CD4-positive, alpha-beta memory T cell (primary cell): ENCODE measurements around the gene STXBP1. TPM values are rescaled to one million over a fixed set of nuclear protein-coding genes. Genes with fewer than 3 reads are reported as not detected.

ENCODE experiments used
- CTCF ChIA-PET: fragments of 350-600 bp; sonication (Branson Sonifier 250); formaldehyde crosslinking; loops from one replicate; lab custom pipeline; 2021; ENCODE audit warnings: inconsistent platforms; ENCODE audit not compliant: partially characterized antibody; lab: Charles Lee
- POLR2A ChIA-PET: fragments of 350-600 bp; sonication (Branson Sonifier 250); formaldehyde crosslinking; loops from one replicate; lab custom pipeline; 2021; ENCODE audit not compliant: partially characterized antibody; lab: Charles Lee
- DNase-seq, 5 donors: peaks; one replicate each; pipeline versions ENCODE4 v3.0.0 to v3.0.0-alpha.2; 2020 to 2022; ENCODE audit warnings: mixed read lengths in 1 of 5
- H3K27ac ChIP-seq: one replicate; pipeline ENCODE4 v1.7.0; 2013; ENCODE audit warnings: low read depth, low read length
- H3K27me3 ChIP-seq: 2 replicates; pipeline ENCODE4 v1.7.0; 2013; ENCODE audit warnings: mild to moderate bottlenecking, low read length, moderate library complexity; ENCODE audit not compliant: insufficient read depth
- H3K36me3 ChIP-seq: 2 replicates; pipeline ENCODE4 v1.7.0; 2013; ENCODE audit warnings: mild to moderate bottlenecking, low read length, moderate library complexity; ENCODE audit not compliant: insufficient read depth
- H3K4me1 ChIP-seq: 2 replicates; pipeline ENCODE4 v1.7.0; 2013; ENCODE audit warnings: mild to moderate bottlenecking, low read length, moderate library complexity; ENCODE audit not compliant: insufficient read depth
- H3K4me3 ChIP-seq, 2 donors: one replicate each; pipeline ENCODE4 v1.7.0; 2013; ENCODE audit warnings: low read length in 2 of 2, mild to moderate bottlenecking in 1 of 2
- H3K9me3 ChIP-seq, 2 donors: one replicate each; pipeline ENCODE4 v1.7.0; 2013; ENCODE audit warnings: low read length in 2 of 2, control low read depth in 1 of 2; ENCODE audit not compliant: control insufficient read depth in 1 of 2
- H3K27ac Mint-ChIP-seq, 7 donors: one replicate each; pipeline ENCODE4 v1.8.0; 2020 to 2021; ENCODE audit warnings: mixed read lengths in 7 of 7, mild to moderate bottlenecking in 6 of 7, inconsistent platforms in 3 of 7, moderate library complexity in 3 of 7
- H3K27me3 Mint-ChIP-seq, 2 donors: one replicate each; pipeline ENCODE4 v1.8.0; 2020 to 2021; ENCODE audit warnings: mixed read lengths in 2 of 2
- H3K36me3 Mint-ChIP-seq, 2 donors: one replicate each; pipeline ENCODE4 v1.8.0; 2020 to 2021; ENCODE audit warnings: mixed read lengths in 2 of 2, inconsistent platforms in 1 of 2, mild to moderate bottlenecking in 1 of 2
- H3K4me1 Mint-ChIP-seq, 4 donors: one replicate each; pipeline ENCODE4 v1.8.0; 2020 to 2021; ENCODE audit warnings: mixed read lengths in 4 of 4, mild to moderate bottlenecking in 1 of 4
- H3K4me3 Mint-ChIP-seq, 8 donors: one replicate each; pipeline ENCODE4 v1.8.0; 2020 to 2021; ENCODE audit warnings: mixed read lengths in 8 of 8, mild to moderate bottlenecking in 7 of 8, moderate library complexity in 6 of 8, inconsistent platforms in 3 of 8
- H3K9me3 Mint-ChIP-seq, 8 donors: one replicate each; pipeline ENCODE4 v1.8.0; 2020 to 2021; ENCODE audit warnings: mixed read lengths in 8 of 8, mild to moderate bottlenecking in 5 of 8, inconsistent platforms in 3 of 8, moderate library complexity in 1 of 8
- intact Hi-C: fragments of 100-400 bp; cut with micrococcal nuclease; formaldehyde crosslinking; loops from one replicate; pipeline ENCODE4 v1.15.1; 2023
- polyA plus RNA-seq, 2 donors: library from polyadenylated mRNA; unstranded; fragments of 300-500 nt; fragmentation: Illumina TruSeq; gene quantifications; one replicate each; pipeline ENCODE4 v1.2.3, GENCODE V29; 2021
- total RNA-seq, 2 experiments: library from RNA; stranded (reverse); gene quantifications; one replicate each; pipeline ENCODE4 v1.2.3, GENCODE V29; 2021

STXBP1 gene
- total and polyA plus RNA-seq, 4 experiments from 2014 or later = 4.8 to 20.9 (median 12.7) TPM

DNA sequence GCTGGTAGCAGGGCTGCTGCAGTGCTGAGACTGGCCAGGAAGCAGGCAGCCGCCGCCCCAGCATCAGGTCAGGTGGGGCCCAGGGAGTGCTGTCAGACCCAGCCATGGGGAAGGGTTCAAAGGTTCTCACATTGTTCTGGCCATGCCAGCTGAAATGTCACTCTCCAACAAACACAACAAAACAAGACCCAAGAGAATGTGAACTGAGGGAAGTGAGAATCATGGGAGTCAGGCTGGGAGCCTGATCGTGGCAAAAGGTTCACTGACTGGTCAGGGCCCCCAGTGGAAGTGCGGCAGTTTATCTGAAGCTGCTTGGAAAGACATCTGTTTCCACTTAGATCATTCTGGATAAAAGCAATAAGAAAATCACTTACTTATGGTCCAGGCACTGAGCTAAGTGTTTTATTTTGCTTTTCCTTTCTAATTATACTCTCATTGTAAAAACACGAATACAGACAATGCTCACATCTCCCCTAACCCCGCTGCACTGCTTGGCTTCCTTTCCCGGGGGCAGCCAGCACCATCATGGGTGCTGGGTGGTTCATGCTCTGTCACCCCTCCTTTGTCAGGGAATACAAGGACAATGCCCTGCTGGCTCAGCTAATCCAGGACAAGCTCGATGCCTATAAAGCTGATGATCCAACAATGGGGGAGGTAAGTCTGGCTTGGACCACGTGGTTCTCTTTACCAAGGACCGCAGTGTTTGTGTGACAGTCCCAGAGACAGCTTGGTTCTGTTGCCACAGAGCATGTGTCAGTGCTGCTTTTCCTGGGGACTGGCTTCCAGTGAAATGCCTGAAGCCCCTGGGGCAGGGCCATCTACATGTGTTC is 52.8 kb downstream of the STXBP1 start:
- H3K4me1 Mint-ChIP-seq = no peaks in the 10 kb centered on the region
- Histone ChIP-seq H3K27ac (no peak overlapping the region), H3K27me3 (no peaks in the 10 kb centered on the region), H3K9me3 (no peaks in the 10 kb centered on the region), H3K4me1 (no peaks in the 10 kb centered on the region), H3K4me3 (no peak overlapping the region), H3K36me3 (no peaks in the 10 kb centered on the region)
- no peaks in the 10 kb centered on the region for H3K27me3 Mint-ChIP-seq
- ChIA-PET CTCF (no interaction called here), POLR2A (no interaction called here)
- peaks cover 15 to 22% of the 10 kb centered on the region in 2 donors for H3K36me3 Mint-ChIP-seq
- intact Hi-C loops = no loop called here
- no peaks in the 10 kb centered on the region for H3K9me3 Mint-ChIP-seq
- H3K27ac Mint-ChIP-seq = peak overlapping the region in 1 of 7 donors; percentile 66
- DNase-seq = no peak
- no peak overlapping the region for H3K4me3 Mint-ChIP-seq

DNA sequence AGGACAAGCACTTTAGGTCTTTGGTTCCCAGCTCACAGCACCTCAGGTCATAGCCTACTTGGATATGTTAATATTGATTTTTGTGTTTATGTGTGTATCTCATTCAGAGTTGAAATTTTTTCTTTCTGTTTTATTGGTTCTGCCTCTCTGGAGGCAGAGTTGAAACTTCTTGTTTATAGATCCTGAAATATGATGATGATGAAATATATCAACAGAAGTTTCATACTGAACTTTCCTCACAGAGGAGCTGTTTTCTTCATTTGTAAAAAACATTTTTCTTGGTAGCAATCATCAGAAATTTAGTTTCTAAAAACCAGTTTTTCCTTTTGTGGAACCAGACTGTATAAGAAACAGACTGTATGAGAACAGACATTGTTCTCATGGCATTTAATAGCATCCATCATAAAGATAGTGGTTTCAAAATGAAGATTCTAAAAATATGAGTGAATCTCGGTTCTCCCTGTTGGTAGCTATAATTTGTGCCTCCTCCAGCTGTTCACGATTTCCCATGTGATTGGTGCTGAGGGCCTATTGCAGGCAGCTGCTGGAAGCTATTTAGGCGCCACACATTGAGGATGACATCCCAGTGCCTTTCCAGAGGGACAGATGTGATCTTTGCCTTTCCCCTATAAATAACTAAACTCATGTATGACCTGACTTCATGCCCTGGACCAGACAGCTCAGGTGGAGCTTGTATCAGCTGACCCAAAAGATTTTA is 55.2 kb downstream of the STXBP1 start:
- intact Hi-C loops = no loop called here
- Mint-ChIP-seq H3K4me3 (no peak overlapping the region), H3K27ac (peak overlapping the region in 1 of 7 donors; percentile 35), H3K4me1 (no peaks in the 10 kb centered on the region), H3K27me3 (no peaks in the 10 kb centered on the region), H3K36me3 (peaks cover 17 to 26% of the 10 kb centered on the region in 2 donors), H3K9me3 (no peaks in the 10 kb centered on the region)
- Histone ChIP-seq H3K36me3 (no peaks in the 10 kb centered on the region), H3K27me3 (no peaks in the 10 kb centered on the region), H3K4me1 (no peaks in the 10 kb centered on the region), H3K9me3 (no peaks in the 10 kb centered on the region), H3K27ac (no peak overlapping the region), H3K4me3 (no peak overlapping the region)
- ChIA-PET CTCF (interaction anchor here (1.2 to 1.6 kb wide), 2 partner anchors 68 to 164 kb away, joined by 3 read pairs; partner anchors contain the start of gene TOR2A), POLR2A (no interaction called here)
- DNase-seq = no peak

DNA sequence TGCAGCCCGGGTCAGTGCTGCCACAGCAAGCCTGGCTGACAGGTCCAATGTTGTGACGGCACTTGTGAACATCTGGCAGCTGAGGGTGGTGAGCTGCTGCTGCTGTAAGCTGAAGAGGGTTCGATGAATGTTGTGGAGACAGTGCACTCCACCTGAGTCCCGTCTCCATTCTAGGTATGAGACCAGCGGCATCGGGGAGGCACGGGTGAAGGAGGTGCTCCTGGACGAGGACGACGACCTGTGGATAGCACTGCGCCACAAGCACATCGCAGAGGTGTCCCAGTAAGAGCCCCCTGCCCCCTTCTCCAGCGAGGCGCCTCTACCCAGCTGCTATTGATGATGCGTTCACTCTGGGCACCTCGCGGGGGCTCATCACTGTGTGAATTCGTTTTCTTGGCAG is 55.8 kb downstream of the STXBP1 start:
- H3K4me1 Mint-ChIP-seq = no peaks in the 10 kb centered on the region
- Histone ChIP-seq H3K4me1 (no peaks in the 10 kb centered on the region), H3K9me3 (no peaks in the 10 kb centered on the region), H3K36me3 (peaks cover under 1% of the 10 kb centered on the region), H3K27me3 (no peaks in the 10 kb centered on the region), H3K4me3 (no peak overlapping the region), H3K27ac (no peak overlapping the region)
- ChIA-PET POLR2A (no interaction called here), CTCF (interaction anchor here (0.6 to 1.6 kb wide), 4 partner anchors 67 to 164 kb away, joined by 3 read pairs; partner anchors contain the start of gene TOR2A)
- no peaks in the 10 kb centered on the region for H3K27me3 Mint-ChIP-seq
- no peak overlapping the region for H3K4me3 Mint-ChIP-seq
- H3K9me3 Mint-ChIP-seq = no peaks in the 10 kb centered on the region
- DNase-seq = no peak
- H3K27ac Mint-ChIP-seq = no peak overlapping the region
- intact Hi-C loops = no loop called here
- H3K36me3 Mint-ChIP-seq = peaks cover 13 to 23% of the 10 kb centered on the region in 2 donors

DNA sequence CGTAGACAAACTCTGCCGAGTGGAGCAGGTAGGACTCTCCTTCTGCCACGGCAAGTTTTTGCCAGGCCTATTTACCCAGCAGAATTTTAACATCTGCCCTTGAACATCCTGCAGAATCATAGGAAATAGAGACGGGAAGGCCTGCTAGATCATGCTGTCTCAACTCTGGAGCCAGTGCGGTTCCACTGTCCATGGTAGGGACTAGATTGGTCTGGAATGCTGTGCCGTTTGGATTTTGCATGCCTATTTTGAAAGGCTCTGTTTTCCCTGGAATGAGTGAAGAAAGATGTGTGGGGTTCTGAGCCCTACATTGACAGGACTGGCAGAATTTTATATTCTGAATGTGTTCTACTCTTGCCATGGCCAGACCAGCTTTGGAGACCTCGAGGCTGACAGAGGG is 61.2 kb downstream of the STXBP1 start:
- H3K4me3 Mint-ChIP-seq = no peak overlapping the region
- no peak overlapping the region for H3K4me3 ChIP-seq
- H3K36me3 ChIP-seq = peaks cover 6% of the 10 kb centered on the region
- no peaks in the 10 kb centered on the region for H3K27me3 ChIP-seq
- peaks cover 12 to 16% of the 10 kb centered on the region in 2 donors for H3K36me3 Mint-ChIP-seq
- no peaks in the 10 kb centered on the region for H3K9me3 ChIP-seq
- no peaks in the 10 kb centered on the region for H3K27me3 Mint-ChIP-seq
- no peak overlapping the region for H3K27ac ChIP-seq
- no peaks in the 10 kb centered on the region for H3K9me3 Mint-ChIP-seq
- ChIA-PET CTCF (no interaction called here), POLR2A (no interaction called here)
- intact Hi-C loops = no loop called here
- no peaks in the 10 kb centered on the region for H3K4me1 Mint-ChIP-seq
- no peaks in the 10 kb centered on the region for H3K4me1 ChIP-seq
- H3K27ac Mint-ChIP-seq = peak overlapping the region in 2 of 7 donors; percentile 35 to 36
- DNase-seq = no peak

DNA sequence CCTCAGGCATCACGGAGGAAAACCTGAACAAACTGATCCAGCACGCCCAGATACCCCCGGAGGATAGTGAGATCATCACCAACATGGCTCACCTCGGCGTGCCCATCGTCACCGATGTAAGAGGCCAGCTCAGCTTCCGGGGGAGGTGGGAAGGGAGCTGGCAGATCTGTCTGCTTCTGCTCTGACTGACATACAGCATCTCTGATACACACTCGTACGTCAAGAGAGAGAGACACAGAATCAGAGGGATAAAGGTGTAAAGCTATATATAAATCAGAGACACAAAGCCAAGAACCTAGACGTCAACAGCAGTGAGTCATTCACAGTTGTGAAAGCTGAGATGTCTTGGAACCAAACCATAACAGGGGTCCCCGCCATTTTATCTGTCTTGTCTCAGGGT is 64.6 kb downstream of the STXBP1 start:
- no peak overlapping the region for H3K27ac Mint-ChIP-seq
- H3K27me3 Mint-ChIP-seq = no peaks in the 10 kb centered on the region
- no peak overlapping the region for H3K27ac ChIP-seq
- CTCF ChIA-PET = no interaction called here
- H3K4me3 ChIP-seq = no peak overlapping the region
- intact Hi-C loops = no loop called here
- no peaks in the 10 kb centered on the region for H3K9me3 ChIP-seq
- H3K36me3 Mint-ChIP-seq = peaks cover 15 to 17% of the 10 kb centered on the region in 2 donors
- peaks cover 6% of the 10 kb centered on the region for H3K36me3 ChIP-seq
- POLR2A ChIA-PET = no interaction called here
- no peaks in the 10 kb centered on the region for H3K4me1 ChIP-seq
- no peaks in the 10 kb centered on the region for H3K9me3 Mint-ChIP-seq
- no peaks in the 10 kb centered on the region for H3K4me1 Mint-ChIP-seq
- H3K4me3 Mint-ChIP-seq = no peak overlapping the region
- DNase-seq = no peak
- H3K27me3 ChIP-seq = no peaks in the 10 kb centered on the region

DNA sequence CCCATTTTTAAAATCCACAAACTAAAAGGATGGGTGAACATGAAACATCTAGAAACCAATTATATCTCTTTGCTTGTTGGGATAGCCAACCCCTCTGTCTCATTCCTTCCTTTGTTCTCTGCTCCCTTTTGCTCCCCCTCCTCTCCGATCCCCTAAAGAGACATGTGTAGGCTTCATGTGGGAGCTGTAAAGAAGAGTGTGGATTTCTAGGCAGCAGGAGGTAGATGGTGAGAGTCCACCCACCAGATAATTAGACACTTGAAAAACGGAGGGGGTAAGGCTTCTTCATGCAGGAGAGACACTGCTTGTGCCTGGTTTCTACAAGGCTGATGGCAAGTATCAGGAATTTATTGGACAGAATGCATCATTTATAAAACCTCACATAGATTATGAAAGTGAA is 67.4 kb downstream of the STXBP1 start:
- CTCF ChIA-PET = no interaction called here
- Mint-ChIP-seq H3K4me1 (no peaks in the 10 kb centered on the region), H3K9me3 (no peaks in the 10 kb centered on the region), H3K36me3 (peaks cover 13 to 15% of the 10 kb centered on the region in 2 donors), H3K4me3 (no peak overlapping the region), H3K27ac (peak overlapping the region in 1 of 7 donors; percentile 32), H3K27me3 (no peaks in the 10 kb centered on the region)
- H3K36me3 ChIP-seq = no peaks in the 10 kb centered on the region
- H3K4me3 ChIP-seq = no peak overlapping the region
- POLR2A ChIA-PET = no interaction called here
- no peaks in the 10 kb centered on the region for H3K27me3 ChIP-seq
- intact Hi-C loops = no loop called here
- no peak overlapping the region for H3K27ac ChIP-seq
- H3K9me3 ChIP-seq = no peaks in the 10 kb centered on the region
- no peak for DNase-seq
- H3K4me1 ChIP-seq = no peaks in the 10 kb centered on the region

DNA sequence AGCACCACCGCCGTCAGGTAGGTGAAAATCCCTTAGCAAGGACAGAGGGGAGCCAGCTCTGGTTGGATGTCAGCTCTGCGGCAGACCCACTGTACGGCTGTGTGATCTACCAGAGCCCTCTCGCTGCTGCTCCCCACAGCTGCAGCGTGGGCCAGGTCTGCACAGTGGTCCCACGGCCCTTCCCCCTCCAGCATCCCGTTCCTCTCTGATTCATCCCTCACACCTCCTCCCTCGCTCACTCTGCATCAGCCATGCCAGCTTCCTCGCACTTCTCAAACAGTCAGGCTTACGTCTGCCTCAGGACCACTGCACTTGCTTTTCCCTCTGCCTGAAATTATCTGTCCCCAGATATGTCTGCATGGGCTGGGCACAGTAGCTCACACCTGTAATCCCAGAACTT is 68.1 kb downstream of the STXBP1 start:
- intact Hi-C loops = no loop called here
- Mint-ChIP-seq H3K36me3 (peaks cover 13 to 17% of the 10 kb centered on the region in 2 donors), H3K4me3 (no peak overlapping the region), H3K27ac (peak overlapping the region in 1 of 7 donors; percentile 19), H3K4me1 (no peaks in the 10 kb centered on the region), H3K27me3 (no peaks in the 10 kb centered on the region), H3K9me3 (no peaks in the 10 kb centered on the region)
- DNase-seq = no peak
- no peaks in the 10 kb centered on the region for H3K4me1 ChIP-seq
- no peaks in the 10 kb centered on the region for H3K27me3 ChIP-seq
- H3K9me3 ChIP-seq = no peaks in the 10 kb centered on the region
- no peak overlapping the region for H3K27ac ChIP-seq
- no peak overlapping the region for H3K4me3 ChIP-seq
- ChIA-PET CTCF (no interaction called here), POLR2A (no interaction called here)
- no peaks in the 10 kb centered on the region for H3K36me3 ChIP-seq
